Kidney (tissue), 14 donors: Measurements from ENCODE around the gene CCDC9. TPM values are rescaled to one million over a fixed set of nuclear protein-coding genes. Genes with fewer than 3 reads are reported as not detected.
"Not testable (repeated sequence)": the region's sequence is repeated elsewhere in the genome, so short reads cannot be mapped to it uniquely, and the experiment has no call there.

Experiments used
- DNase-seq, 5 donors: peaks; one replicate each; pipeline ENCODE4 v3.0.0-alpha.2; 2013 to 2020
- FAIRE-seq: peaks from 2 replicates; lab custom pipeline; 2012; peaks lifted over from hg19 to GRCh38; lab: Jason Lieb, UNC
- H3K27ac ChIP-seq, 2 donors: one replicate each; pipeline ENCODE4 v1.7.0; 2013; ENCODE audit warnings: low read depth in 2 of 2, low read length in 2 of 2, inconsistent platforms in 1 of 2
- H3K27me3 ChIP-seq: one replicate; pipeline ENCODE4 v1.7.1; 2013; ENCODE audit warnings: low read length, inconsistent platforms; ENCODE audit not compliant: control insufficient read depth, insufficient read depth
- H3K36me3 ChIP-seq, 3 donors: one replicate each; pipeline versions ENCODE4 v1.7.0 to v1.7.1; 2013; ENCODE audit warnings: low read length in 3 of 3, control low read depth in 1 of 3, inconsistent platforms in 1 of 3; ENCODE audit not compliant: insufficient read depth in 3 of 3, control insufficient read depth in 2 of 3
- H3K4me1 ChIP-seq, 3 donors: one replicate each; pipeline versions ENCODE4 v1.7.0 to v1.7.1; 2013; ENCODE audit warnings: low read length in 3 of 3, inconsistent platforms in 1 of 3, low read depth in 1 of 3; ENCODE audit not compliant: control insufficient read depth in 2 of 3, insufficient read depth in 2 of 3
- H3K4me3 ChIP-seq, 3 donors: one replicate each; pipeline versions ENCODE4 v1.7.0 to v1.8.1; 2013; ENCODE audit warnings: low read length in 3 of 3, control low read depth in 1 of 3, inconsistent platforms in 1 of 3
- H3K9ac ChIP-seq, 3 donors: one replicate each; pipeline versions ENCODE4 v1.7.0 to v1.7.1; 2013; ENCODE audit warnings: low read length in 3 of 3, control low read depth in 1 of 3, inconsistent platforms in 1 of 3
- H3K9me3 ChIP-seq, 3 donors: one replicate each; pipeline versions ENCODE4 v1.7.0 to v1.7.1; 2013; ENCODE audit warnings: low read length in 3 of 3, control low read depth in 1 of 3, inconsistent platforms in 1 of 3; ENCODE audit not compliant: control insufficient read depth in 2 of 3, insufficient read depth in 1 of 3
- CTCF ChIP-seq: IDR thresholded peaks from 3 replicates; pipeline ENCODE4 v1.5.1; 2012; ENCODE audit warnings: mild to moderate bottlenecking, moderate library complexity, borderline replicate concordance; ENCODE audit not compliant: insufficient read depth; ENCODE audit errors: extremely low read depth
- intact Hi-C: fragments of 100-400 bp; cut with DNase I; formaldehyde crosslinking; loops from one replicate; pipeline ENCODE4 v1.11.1; 2022
- polyA plus RNA-seq: library from polyadenylated mRNA; stranded (reverse); fragments of 350-450 nt; fragmentation: Illumina TruSeq; extraction: RNeasy Lipid Tissue Mini Kit (QIAGEN cat#74804); gene quantifications from one replicate; pipeline ENCODE4 v1.2.3, GENCODE V29; 2014; ENCODE audit warnings: low read depth, low replicate concordance; ENCODE audit not compliant: insufficient read depth
- total RNA-seq: library from RNA; stranded (reverse); fragmentation: NEBNext Ultra II Directional; extraction: Animal tissue kit (Norgen Biotek cat#: 25700); gene quantifications from one replicate; pipeline ENCODE4 v1.2.1, GENCODE V29; 2021
- donor health status: control.
- donor health status: control.
- donor health status: control.
- donor health status: control.
- donor health status: control.
- donor health status: DM: yes; HTN: yes; CAD: no.
- donor health status: Normal renal cell carcinoma (clear cell type).

The CCDC9 gene
- total and polyA plus RNA-seq, 2 donors from 2014 or later: 14.0 to 49.0 TPM

- Histone ChIP-seq H3K9me3 (no peaks in the 10 kb centered on the region), H3K36me3 (peaks cover 0 to 24% (median 14%) of the 10 kb centered on the region in 3 donors), H3K4me3 (peak overlapping the region in 1 of 3 donors; percentile 76), H3K9ac (peak overlapping the region in 1 of 3 donors; percentile 90), H3K27ac (peak overlapping the region in 1 of 2 donors; percentile 91), H3K4me1 (peaks cover 2 to 12% (median 8%) of the 10 kb centered on the region in 3 donors), H3K27me3 (no peaks in the 10 kb centered on the region)
- FAIRE-seq (no peak), DNase-seq (peak in 1 of 5 donors; percentile 74)
- intact Hi-C loops: no loop called here
- TF ChIP-seq CTCF: no peak
Observed at GRCh38 chr19:47258434-47258833, 2.1 kb downstream of the CCDC9 start.

- FAIRE-seq (no peak), DNase-seq (peak in 1 of 5 donors; percentile 75)
- Histone ChIP-seq H3K36me3 (peaks cover 0 to 24% (median 14%) of the 10 kb centered on the region in 3 donors), H3K27me3 (no peaks in the 10 kb centered on the region), H3K27ac (no peak overlapping the region), H3K4me3 (no peak overlapping the region), H3K9me3 (no peaks in the 10 kb centered on the region), H3K4me1 (peaks cover 2 to 12% (median 8%) of the 10 kb centered on the region in 3 donors), H3K9ac (peak overlapping the region in 1 of 3 donors; percentile 90)
- intact Hi-C loops: no loop called here
- TF ChIP-seq CTCF: no peak
Observed at GRCh38 chr19:47258895-47259555, 2.7 kb downstream of the CCDC9 start.

- FAIRE-seq: no peak
- Histone ChIP-seq H3K4me1 (peaks cover 2 to 12% (median 8%) of the 10 kb centered on the region in 3 donors), H3K27me3 (no peaks in the 10 kb centered on the region), H3K36me3 (peaks cover 0 to 30% (median 17%) of the 10 kb centered on the region in 3 donors), H3K27ac (no peak overlapping the region), H3K9ac (no peak overlapping the region), H3K9me3 (no peaks in the 10 kb centered on the region), H3K4me3 (no peak overlapping the region)
- DNase-seq: peak in 2 of 5 donors; percentile 45 to 80
- no peak for TF ChIP-seq CTCF
- intact Hi-C loops: no loop called here
Observed at GRCh38 chr19:47260476-47260875, 4.2 kb downstream of the CCDC9 start.

GRCh38 chr19:47261946-47262793 lies 5.8 kb downstream of the CCDC9 start:
- H3K9ac ChIP-seq, H3K4me3 ChIP-seq, H3K27ac ChIP-seq, H3K9me3 ChIP-seq, H3K27me3 ChIP-seq, FAIRE-seq, intact Hi-C loops: not testable (repeated sequence)
- DNase-seq: peak in 2 of 5 donors; percentile 35 to 75
- Histone ChIP-seq H3K36me3 (peaks cover 0 to 38% (median 21%) of the 10 kb centered on the region in 3 donors), H3K4me1 (peaks cover 2 to 12% (median 8%) of the 10 kb centered on the region in 3 donors)
